ENCODE data around the gene MEX3B.

MEX3B gene

GRCh38 chr15:82043796-82044372, 1.9 kb downstream of the MEX3B start:
- no peak for TF ChIP-seq CTCF (IDR thresholded peaks at IDR 0.05; ENCODE audit: low read depth, low read length, missing control alignments)
- H3K4me3 ChIP-seq (ENCODE audit: low read depth, low read length), result no peak overlapping the region
- DNase-seq (ENCODE audit: low read depth), result no peak

- DNase-seq (ENCODE audit: low read depth), result no peak
- TF ChIP-seq CTCF (IDR thresholded peaks at IDR 0.05; ENCODE audit: low read depth, low read length, missing control alignments), result no peak
- no peak overlapping the region for H3K4me3 ChIP-seq (ENCODE audit: low read depth, low read length)
Observed at GRCh38 chr15:82043130-82043673, 2.6 kb downstream of the MEX3B start.

- DNase-seq (ENCODE audit: low read depth), result no peak
- TF ChIP-seq CTCF (IDR thresholded peaks at IDR 0.05; ENCODE audit: low read depth, low read length, missing control alignments), result no peak
- H3K4me3 ChIP-seq (ENCODE audit: low read depth, low read length), result no peak overlapping the region
Observed at GRCh38 chr15:82040862-82041261, 5.0 kb downstream of the MEX3B start.

GRCh38 chr15:82040390-82040789, 5.4 kb downstream of the MEX3B start:
- TF ChIP-seq CTCF (IDR thresholded peaks at IDR 0.05; ENCODE audit: low read depth, low read length, missing control alignments), result no peak
- no peak overlapping the region for H3K4me3 ChIP-seq (ENCODE audit: low read depth, low read length)
- DNase-seq (ENCODE audit: low read depth), result no peak

GRCh38 chr15:82039871-82040270, 5.9 kb downstream of the MEX3B start:
- DNase-seq (ENCODE audit: low read depth), result peak; percentile 16
- TF ChIP-seq CTCF (IDR thresholded peaks at IDR 0.05; ENCODE audit: low read depth, low read length, missing control alignments), result no peak
- no peak overlapping the region for H3K4me3 ChIP-seq (ENCODE audit: low read depth, low read length)

GRCh38 chr15:82036461-82036860, 9.4 kb downstream of the MEX3B start:
- H3K4me3 ChIP-seq (ENCODE audit: low read depth, low read length), result no peak overlapping the region
- DNase-seq (ENCODE audit: low read depth), result no peak
- no peak for TF ChIP-seq CTCF (IDR thresholded peaks at IDR 0.05; ENCODE audit: low read depth, low read length, missing control alignments)

- no peak overlapping the region for H3K4me3 ChIP-seq (ENCODE audit: low read depth, low read length)
- TF ChIP-seq CTCF (IDR thresholded peaks at IDR 0.05; ENCODE audit: low read depth, low read length, missing control alignments), result no peak
- DNase-seq (ENCODE audit: low read depth), result no peak
Observed at GRCh38 chr15:82031871-82032270, 13.9 kb downstream of the MEX3B start.

Data from GM12864 (cell line).